Immature natural killer cell (primary cell): Measurements from ENCODE around the gene CREBBP. TPM values are rescaled to one million over a fixed set of nuclear protein-coding genes. Genes with fewer than 3 reads are reported as not detected.
A peak's percentile ranks its signal among the peaks of the same experiment; 100 is the strongest.

ENCODE experiments used
- DNase-seq, 3 donors: peaks; one replicate each; pipeline ENCODE4 v3.0.0; 2022; ENCODE audit warnings: mixed read lengths in 1 of 3
- H3K27ac Mint-ChIP-seq, 6 donors: one replicate each; pipeline ENCODE4 v1.8.0; 2020; ENCODE audit warnings: mixed read lengths in 6 of 6, mild to moderate bottlenecking in 5 of 6, inconsistent platforms in 4 of 6, moderate library complexity in 3 of 6
- H3K27me3 Mint-ChIP-seq, 3 donors: one replicate each; pipeline ENCODE4 v1.8.0; 2020 to 2021; ENCODE audit warnings: low read depth in 3 of 3, mild to moderate bottlenecking in 3 of 3, mixed read lengths in 3 of 3, moderate library complexity in 3 of 3, inconsistent platforms in 1 of 3
- H3K36me3 Mint-ChIP-seq, 3 donors: one replicate each; pipeline ENCODE4 v1.8.0; 2020; ENCODE audit warnings: mixed read lengths in 3 of 3, inconsistent platforms in 2 of 3, mild to moderate bottlenecking in 2 of 3
- H3K4me1 Mint-ChIP-seq, 2 donors: one replicate each; pipeline ENCODE4 v1.8.0; 2020; ENCODE audit warnings: inconsistent platforms in 2 of 2, mild to moderate bottlenecking in 2 of 2, mixed read lengths in 2 of 2, moderate library complexity in 1 of 2
- H3K4me3 Mint-ChIP-seq, 5 donors: one replicate each; pipeline ENCODE4 v1.8.0; 2020; ENCODE audit warnings: mild to moderate bottlenecking in 5 of 5, mixed read lengths in 5 of 5, inconsistent platforms in 3 of 5, moderate library complexity in 3 of 5
- H3K9me3 Mint-ChIP-seq, 6 donors: one replicate each; pipeline ENCODE4 v1.8.0; 2020; ENCODE audit warnings: mild to moderate bottlenecking in 6 of 6, mixed read lengths in 6 of 6, inconsistent platforms in 4 of 6, moderate library complexity in 3 of 6
- polyA plus RNA-seq, 3 donors: library from polyadenylated mRNA; unstranded; fragments of 300-500 nt; fragmentation: Illumina TruSeq; gene quantifications; one replicate each; pipeline ENCODE4 v1.2.3, GENCODE V29; 2021

CREBBP gene
- polyA plus RNA-seq, 3 donors from 2014 or later, result 0.27 to 23.8 (median 3.9) TPM

DNA sequence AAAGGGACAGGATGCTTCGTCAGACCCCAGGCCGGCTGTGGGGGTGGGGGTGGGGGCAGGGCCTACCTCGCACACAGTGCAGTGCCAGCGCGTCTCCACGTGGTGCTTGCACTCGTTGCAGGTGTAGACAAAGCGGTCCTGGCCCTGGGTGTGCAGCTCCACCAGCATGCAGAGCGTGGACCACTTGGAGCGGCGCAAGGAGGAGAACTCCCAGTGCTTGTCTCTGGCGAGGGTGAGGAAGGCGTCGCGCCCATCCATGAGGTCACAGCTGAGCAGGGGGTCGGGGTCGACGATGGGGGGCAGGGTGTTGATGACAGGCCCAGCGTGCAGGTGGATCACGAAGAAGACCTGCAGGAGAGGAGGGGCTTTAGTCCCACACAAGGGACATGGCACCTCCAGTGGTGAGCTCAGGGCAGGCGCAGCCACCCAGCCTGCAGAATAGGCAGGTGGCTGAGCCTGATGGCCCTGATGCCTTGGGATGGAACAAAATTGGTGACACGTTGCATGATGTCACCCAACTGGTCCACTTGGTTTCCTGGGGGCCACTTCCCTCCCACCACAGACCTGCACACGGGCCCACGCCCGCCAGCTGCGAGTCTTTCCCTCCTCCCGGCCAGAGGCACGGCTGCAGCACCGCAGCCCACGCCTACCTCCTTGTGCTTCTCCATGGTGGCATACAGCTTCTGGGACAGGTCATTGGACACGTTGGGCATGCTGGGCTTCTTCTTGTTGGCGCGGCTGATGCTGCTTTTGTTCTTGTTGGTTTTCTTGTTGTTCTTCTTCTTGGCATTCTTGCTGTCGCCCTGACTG lies 149.2 kb downstream of the CREBBP start:
- no peak for DNase-seq
- H3K4me3 Mint-ChIP-seq, result peak overlapping the region in 1 of 5 donors; percentile 5
- peaks cover 10 to 28% (median 18%) of the 10 kb centered on the region in 3 donors for H3K27me3 Mint-ChIP-seq
- H3K36me3 Mint-ChIP-seq, result peaks cover 16 to 38% (median 17%) of the 10 kb centered on the region in 3 donors
- H3K4me1 Mint-ChIP-seq, result peaks cover 5 to 6% of the 10 kb centered on the region in 2 donors
- no peaks in the 10 kb centered on the region for H3K9me3 Mint-ChIP-seq
- H3K27ac Mint-ChIP-seq, result peak overlapping the region in 3 of 6 donors; percentile 6 to 64 (median 54)

DNA sequence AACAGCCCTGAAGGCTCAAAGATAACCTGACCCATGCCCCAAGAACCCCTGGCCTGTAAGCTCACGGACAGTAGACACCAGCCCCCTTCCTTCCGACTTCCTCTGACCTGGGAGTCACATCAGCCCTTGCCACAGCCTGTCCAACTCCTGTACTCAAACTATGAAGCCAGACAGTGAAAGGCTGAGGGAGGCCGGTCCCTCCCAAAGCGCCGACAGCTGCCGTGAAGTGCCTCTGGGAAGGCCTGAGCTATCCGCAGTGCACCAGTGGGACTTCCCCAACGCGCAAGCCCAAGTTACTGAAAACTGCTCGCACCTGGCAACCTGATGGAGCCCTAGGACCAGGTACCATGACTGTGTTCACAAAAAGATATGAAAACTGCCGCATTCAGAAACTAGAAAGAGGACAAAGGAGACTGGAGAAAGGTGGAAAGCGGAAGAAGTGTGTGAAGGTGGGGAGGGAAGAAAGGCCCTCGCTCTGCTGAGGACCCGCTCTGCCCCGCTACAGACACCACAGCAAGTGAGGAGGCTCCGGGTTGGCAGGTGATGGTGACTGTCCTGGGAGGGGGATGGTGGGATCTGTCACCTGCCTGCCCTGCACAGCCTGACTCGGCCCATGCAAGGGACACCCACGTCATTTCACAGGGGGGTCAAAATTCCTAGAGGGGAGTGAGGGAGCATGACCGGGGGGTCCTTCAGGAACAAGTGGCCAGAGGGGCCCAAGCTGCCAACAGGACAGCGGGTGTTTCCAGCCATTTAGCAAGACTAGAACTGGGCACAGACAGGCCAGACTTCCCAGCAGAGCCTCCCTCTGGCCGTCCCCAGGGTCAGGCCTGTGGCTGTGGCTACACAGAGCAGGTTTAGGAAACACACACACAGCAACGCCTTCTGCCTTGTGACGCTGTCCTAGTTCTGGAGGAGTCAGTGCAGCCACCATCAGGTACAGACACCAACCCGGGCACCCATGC lies 150.1 kb downstream of the CREBBP start:
- no peak overlapping the region for H3K4me3 Mint-ChIP-seq
- peaks cover 11 to 30% (median 11%) of the 10 kb centered on the region in 3 donors for H3K36me3 Mint-ChIP-seq
- H3K27ac Mint-ChIP-seq, result peak overlapping the region in 1 of 6 donors; percentile 11
- no peaks in the 10 kb centered on the region for H3K9me3 Mint-ChIP-seq
- H3K4me1 Mint-ChIP-seq, result peaks cover 5 to 6% of the 10 kb centered on the region in 2 donors
- no peak for DNase-seq
- peaks cover 6 to 26% (median 13%) of the 10 kb centered on the region in 3 donors for H3K27me3 Mint-ChIP-seq

DNA sequence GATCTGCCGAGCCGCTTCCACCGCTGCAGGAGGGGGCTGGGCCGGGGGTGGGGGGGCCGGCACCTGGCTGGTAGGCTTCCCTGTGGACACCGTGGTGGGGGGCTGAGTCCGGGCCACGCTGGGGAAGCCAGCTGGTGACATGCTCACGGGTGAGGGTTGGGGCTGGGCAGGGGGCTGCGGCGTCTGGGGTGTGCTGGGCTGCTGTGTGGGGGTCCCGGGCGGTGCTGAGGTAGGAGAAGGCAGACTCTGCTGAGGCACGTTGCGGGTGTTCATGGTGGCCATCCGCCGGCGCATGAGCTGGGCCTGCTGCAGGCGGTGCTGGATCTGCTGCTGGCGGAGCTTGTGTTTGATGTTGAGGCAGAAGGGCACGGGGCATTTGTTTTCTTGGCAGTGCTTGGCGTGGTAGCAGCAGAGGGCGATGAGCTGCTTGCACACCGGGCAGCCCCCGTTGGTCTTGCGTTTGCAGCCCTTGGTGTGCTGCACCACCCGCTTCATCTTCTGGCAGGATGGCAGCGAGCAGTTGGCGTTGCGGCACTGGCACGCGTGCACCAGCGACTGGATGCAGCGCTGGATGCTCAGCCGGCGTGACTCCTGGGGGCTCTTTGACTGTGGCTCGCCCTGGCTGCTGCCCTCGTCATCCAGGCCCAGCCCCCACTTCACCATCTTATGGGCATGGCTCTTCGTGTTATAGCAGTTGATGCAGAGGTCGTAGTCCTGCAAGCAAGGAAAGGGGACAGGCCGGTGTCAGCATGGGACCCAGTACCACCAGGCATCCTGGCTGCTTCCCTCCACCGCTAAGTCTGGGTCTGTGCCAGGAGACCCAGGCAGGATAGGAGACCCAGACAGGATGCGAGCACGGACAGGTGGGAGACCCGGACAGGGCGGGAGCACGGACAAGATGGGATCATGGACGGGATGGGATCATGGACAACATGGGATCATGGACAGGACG lies 151.1 kb downstream of the CREBBP start:
- Mint-ChIP-seq H3K27ac (peak overlapping the region in 2 of 6 donors; percentile 20 to 24), H3K36me3 (peaks cover 6 to 25% (median 11%) of the 10 kb centered on the region in 3 donors)
- no peak for DNase-seq

DNA sequence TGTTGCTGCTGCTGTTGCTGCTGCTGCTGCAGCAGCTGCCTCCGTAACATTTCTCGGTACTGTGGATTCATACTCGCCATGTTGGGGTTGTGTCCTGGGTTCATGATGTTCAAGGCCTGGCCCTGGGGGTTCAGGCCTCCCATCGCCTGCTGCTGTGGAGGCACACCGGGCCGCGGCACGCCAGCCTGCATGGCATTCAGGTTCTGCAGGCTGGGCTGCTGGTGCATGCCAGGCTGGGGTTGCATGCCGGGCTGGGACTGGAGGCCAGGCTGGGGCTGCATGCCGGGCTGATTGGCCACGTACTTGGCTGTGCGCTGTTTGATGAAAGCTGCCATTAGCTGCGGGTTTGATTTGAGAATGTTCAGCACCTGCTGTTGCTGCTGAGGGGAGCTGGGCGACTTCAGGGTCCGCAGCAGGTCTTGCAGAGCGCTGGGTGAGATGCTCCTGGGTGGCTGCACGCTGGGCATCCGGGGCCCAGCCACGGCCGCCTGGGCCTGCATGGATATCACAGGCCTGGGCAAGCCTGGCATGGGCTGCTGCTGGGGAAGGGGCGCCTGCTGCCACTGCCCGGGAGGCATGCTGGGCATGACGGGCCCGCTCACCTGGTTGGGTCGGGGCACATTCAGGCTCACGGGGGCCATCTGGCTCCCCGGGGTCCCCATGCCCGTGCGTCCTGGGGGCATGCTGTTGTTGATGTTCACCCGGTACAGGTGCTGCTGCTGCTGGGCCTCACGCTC lies 151.9 kb downstream of the CREBBP start:
- Mint-ChIP-seq H3K9me3 (no peaks in the 10 kb centered on the region), H3K27ac (no peak overlapping the region), H3K27me3 (peaks cover 8 to 33% (median 11%) of the 10 kb centered on the region in 3 donors), H3K36me3 (peaks cover 6 to 21% (median 11%) of the 10 kb centered on the region in 3 donors), H3K4me3 (no peak overlapping the region), H3K4me1 (peaks cover 2 to 6% of the 10 kb centered on the region in 2 donors)
- no peak for DNase-seq

More for the DNA sequence above, 151.1 kb downstream of the CREBBP start:
- no peaks in the 10 kb centered on the region for H3K9me3 Mint-ChIP-seq
- H3K4me1 Mint-ChIP-seq, result peaks cover 2 to 6% of the 10 kb centered on the region in 2 donors
- no peak overlapping the region for H3K4me3 Mint-ChIP-seq
- H3K27me3 Mint-ChIP-seq, result peaks cover 10 to 33% (median 11%) of the 10 kb centered on the region in 3 donors

DNA sequence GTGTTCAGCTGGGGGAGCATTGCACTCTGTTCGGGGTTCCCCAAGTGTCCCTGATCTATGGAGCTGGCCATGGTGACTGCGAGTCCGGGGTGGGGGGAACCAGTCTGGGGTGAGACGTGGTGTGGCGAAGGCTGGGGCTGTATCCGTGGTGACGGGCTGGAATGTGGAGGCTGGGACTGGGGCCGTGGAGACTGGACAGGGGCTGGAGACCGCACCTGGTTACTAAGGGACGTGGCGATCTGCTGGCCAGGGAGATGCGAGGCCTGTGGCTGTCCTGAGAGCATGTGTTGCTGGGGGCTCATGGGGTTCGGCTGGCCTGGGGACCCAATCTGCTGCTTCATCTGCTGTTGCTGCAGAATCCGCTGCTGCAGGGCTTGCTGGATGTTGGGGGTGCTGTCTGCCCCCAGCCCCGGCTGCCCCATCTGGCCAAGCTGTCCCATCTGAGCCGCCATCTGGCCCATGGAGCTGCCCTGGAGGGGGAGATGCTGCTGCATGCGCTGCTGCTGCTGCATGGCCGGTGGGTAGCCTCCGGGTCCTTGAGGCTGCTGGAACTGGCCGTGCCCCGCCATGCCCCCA lies 152.6 kb downstream of the CREBBP start:
- H3K36me3 Mint-ChIP-seq, result peaks cover 6 to 21% (median 11%) of the 10 kb centered on the region in 3 donors
- no peak overlapping the region for H3K27ac Mint-ChIP-seq
- H3K27me3 Mint-ChIP-seq, result peaks cover 8 to 30% (median 11%) of the 10 kb centered on the region in 3 donors

DNA sequence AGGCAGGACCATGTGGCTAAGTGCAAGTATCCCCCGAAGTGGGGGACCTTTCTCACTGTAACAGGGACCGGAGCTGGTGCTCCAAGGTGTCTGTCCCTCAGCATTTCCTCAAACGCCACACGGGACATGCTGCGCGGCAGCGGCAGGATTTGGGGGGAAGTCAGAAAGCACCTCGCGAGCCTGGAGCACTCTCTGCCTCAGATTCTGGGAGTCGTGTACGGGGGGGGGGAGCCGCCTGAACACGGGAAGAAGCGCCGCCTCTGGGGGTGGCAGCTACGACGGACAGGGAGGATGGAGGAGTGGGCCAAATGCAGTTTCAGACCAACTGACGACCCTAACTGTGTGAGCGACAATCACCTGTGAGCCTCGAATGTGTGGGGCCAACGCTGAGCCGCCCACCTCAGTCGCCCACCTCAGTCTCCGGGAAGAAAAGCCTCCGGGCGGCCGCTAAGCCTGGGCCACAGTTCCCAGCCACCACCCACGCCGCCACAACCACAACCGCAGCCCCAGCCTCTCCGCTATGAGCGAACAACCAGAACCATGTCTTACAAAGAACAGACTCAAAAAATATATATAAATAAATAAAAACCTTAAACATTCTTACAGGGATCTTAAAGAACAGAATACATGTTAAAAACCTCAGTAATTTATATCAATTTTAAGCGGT lies 154.4 kb downstream of the CREBBP start:
- DNase-seq, result no peak

More for the DNA sequence above, 152.6 kb downstream of the CREBBP start:
- Mint-ChIP-seq H3K4me1 (peaks cover 2 to 6% of the 10 kb centered on the region in 2 donors), H3K4me3 (no peak overlapping the region), H3K9me3 (no peaks in the 10 kb centered on the region)
- DNase-seq, result no peak

DNA sequence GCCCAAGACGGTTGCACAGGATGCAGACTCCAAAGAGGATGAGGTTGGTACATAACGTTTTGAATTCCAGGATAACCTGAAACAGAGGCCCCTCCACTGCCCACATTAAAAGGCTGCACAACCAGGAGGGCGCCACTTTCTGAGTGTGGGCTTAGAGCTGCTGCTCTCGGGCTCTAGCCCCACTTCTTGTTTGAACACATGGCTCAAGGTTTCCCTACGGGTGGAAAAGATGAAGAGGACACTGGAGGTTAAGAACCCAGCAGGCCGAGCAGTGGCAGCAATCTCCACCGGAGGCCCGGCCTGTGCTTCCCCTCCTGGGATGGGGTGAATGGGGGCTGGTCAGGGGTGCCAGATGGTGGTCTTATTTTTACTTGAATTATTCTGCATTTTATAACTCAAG lies 155.2 kb downstream of the CREBBP start:
- no peak for DNase-seq
- Mint-ChIP-seq H3K27ac (peak overlapping the region in 1 of 6 donors; percentile 30), H3K36me3 (peaks cover 2 to 12% (median 5%) of the 10 kb centered on the region in 3 donors), H3K27me3 (peaks cover 8 to 22% (median 10%) of the 10 kb centered on the region in 3 donors), H3K4me1 (peaks cover 0 to 3% of the 10 kb centered on the region in 2 donors), H3K9me3 (no peaks in the 10 kb centered on the region), H3K4me3 (no peak overlapping the region)

More for the DNA sequence above, 154.4 kb downstream of the CREBBP start:
- no peaks in the 10 kb centered on the region for H3K9me3 Mint-ChIP-seq
- peak overlapping the region in 1 of 6 donors; percentile 40 for H3K27ac Mint-ChIP-seq
- H3K4me1 Mint-ChIP-seq, result peaks cover 0 to 6% of the 10 kb centered on the region in 2 donors
- H3K27me3 Mint-ChIP-seq, result peaks cover 8 to 24% (median 10%) of the 10 kb centered on the region in 3 donors
- peaks cover 6 to 15% (median 8%) of the 10 kb centered on the region in 3 donors for H3K36me3 Mint-ChIP-seq
- no peak overlapping the region for H3K4me3 Mint-ChIP-seq

DNA sequence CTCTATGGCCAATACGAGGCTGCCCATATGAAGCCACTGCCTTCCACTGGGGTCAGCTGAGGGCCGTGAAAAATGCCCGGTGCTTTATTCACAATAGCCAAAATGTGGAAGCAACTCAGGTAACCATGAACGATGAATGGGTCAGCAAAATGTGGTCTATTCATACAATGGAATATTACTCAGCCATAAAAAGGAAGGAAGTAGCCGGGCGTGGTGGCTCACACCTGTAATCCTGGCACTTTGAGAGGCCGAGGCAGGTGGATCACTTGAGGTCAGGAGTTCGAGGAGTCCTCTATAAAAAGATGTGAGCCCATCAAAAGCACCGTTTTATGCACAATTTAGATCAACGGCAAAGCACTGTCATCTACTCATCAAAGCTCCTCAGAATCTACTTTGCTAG lies 158.0 kb downstream of the CREBBP start:
- DNase-seq, result no peak
- no peaks in the 10 kb centered on the region for H3K9me3 Mint-ChIP-seq

DNA sequence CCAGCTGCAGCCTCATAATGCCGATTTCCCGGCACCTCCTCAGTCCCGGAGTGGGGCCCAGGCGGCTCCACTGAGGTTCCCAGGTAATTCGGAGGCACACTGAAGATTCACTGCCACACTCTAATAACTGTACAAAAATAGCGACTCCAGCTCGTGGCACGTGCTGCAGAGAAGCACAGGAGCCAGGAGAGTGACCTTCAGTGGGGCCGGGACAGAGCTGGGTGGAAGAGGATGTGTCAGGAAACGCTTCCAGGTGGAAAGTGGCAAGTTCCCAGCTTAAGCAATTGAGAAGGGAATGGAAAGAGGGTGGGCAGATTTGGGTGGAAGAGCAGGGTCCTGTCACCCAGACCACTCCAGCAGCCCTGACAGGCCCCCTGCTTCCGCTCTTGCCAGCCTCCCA lies 160.1 kb downstream of the CREBBP start:
- H3K27me3 Mint-ChIP-seq, result peaks cover 5 to 8% (median 6%) of the 10 kb centered on the region in 3 donors
- peaks cover 14 to 16% of the 10 kb centered on the region in 2 donors for H3K4me1 Mint-ChIP-seq
- H3K9me3 Mint-ChIP-seq, result no peaks in the 10 kb centered on the region
- peak overlapping the region in 1 of 5 donors; percentile 58 for H3K4me3 Mint-ChIP-seq
- H3K36me3 Mint-ChIP-seq, result no peaks in the 10 kb centered on the region
- H3K27ac Mint-ChIP-seq, result no peak overlapping the region
- no peak for DNase-seq

More for the DNA sequence above, 158.0 kb downstream of the CREBBP start:
- Mint-ChIP-seq H3K4me1 (peaks cover 7% of the 10 kb centered on the region in 2 donors), H3K27ac (no peak overlapping the region), H3K36me3 (peaks cover 0 to 4% (median 0%) of the 10 kb centered on the region in 3 donors), H3K27me3 (peaks cover 4 to 10% (median 5%) of the 10 kb centered on the region in 3 donors), H3K4me3 (no peak overlapping the region)

DNA sequence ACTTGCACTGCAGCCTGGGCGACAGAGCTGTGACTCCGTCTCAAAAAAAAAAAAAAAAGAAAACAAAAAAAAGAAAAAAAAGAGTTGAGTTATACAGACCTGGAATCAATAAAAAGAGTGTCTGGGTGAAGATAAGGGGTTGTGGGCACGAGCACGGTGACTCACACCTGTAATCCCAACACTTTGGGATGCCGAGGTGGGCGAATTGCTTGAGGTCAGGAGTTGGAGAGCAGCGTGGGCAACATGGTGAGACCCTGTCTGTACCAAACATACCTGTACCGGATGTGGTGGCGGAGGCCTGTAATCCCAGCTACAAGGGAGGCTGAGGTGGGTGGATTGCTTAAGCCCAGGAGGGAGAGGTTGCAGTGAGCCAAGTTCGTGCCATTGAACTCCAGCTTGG lies 161.9 kb downstream of the CREBBP start:
- Mint-ChIP-seq H3K4me3 (peak overlapping the region; percentile 40 to 85 (median 49)), H3K27me3 (peaks cover 0 to 4% (median 2%) of the 10 kb centered on the region in 3 donors), H3K36me3 (peaks cover 0 to 2% (median 0%) of the 10 kb centered on the region in 3 donors), H3K27ac (peak overlapping the region in 4 of 6 donors; percentile 7 to 84 (median 50)), H3K4me1 (peaks cover 20 to 21% of the 10 kb centered on the region in 2 donors), H3K9me3 (no peaks in the 10 kb centered on the region)
- DNase-seq, result no peak

DNA sequence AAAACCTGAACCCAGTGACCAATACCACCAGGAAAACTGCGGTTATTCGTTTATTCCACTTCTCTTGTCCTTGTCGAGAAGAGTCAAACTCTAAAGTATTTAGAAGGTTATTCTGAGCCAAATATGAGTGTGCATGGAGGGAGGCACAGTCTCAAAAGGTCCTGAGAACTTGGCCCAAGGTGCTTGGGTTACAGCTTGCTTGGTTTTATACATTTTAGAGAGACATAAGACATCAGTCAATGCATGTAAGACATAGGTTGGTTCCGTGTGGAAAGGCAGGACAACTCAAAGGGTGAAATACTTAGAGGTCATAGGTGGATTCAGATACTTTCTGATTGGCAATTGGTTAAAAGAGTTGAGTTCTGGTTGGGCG lies 162.5 kb downstream of the CREBBP start:
- peak overlapping the region; percentile 70 to 85 (median 81) for H3K4me3 Mint-ChIP-seq
- H3K9me3 Mint-ChIP-seq, result no peaks in the 10 kb centered on the region
- peaks cover 0 to 2% (median 0%) of the 10 kb centered on the region in 3 donors for H3K36me3 Mint-ChIP-seq
- peak overlapping the region; percentile 53 to 87 (median 82) for H3K27ac Mint-ChIP-seq
- DNase-seq, result no peak
- peaks cover 20 to 22% of the 10 kb centered on the region in 2 donors for H3K4me1 Mint-ChIP-seq
- H3K27me3 Mint-ChIP-seq, result peaks cover 0 to 4% (median 2%) of the 10 kb centered on the region in 3 donors
